GM12878 (cell line): Measurements from ENCODE around the gene ZC3H7B. TPM values are rescaled to one million over a fixed set of nuclear protein-coding genes. Genes with fewer than 3 reads are reported as not detected.

Experiments used
- ATAC-seq: fragments of 200-7000 bp; cut with Tn5 transposase; 3 replicates; pipeline ENCODE4 v1.9.1; 2020; ENCODE audit warnings: mild to moderate bottlenecking, moderate library complexity
- BruUV-seq: library from RNA; stranded (reverse); fragments of 400-500 nt; replicated peaks from 2 replicates; lab custom pipeline; 2021; lab: Mats Ljungman, UMichigan
- CTCF ChIA-PET: fragments of 300-600 bp; sonication (Branson Sonifier 250); formaldehyde crosslinking; extraction: SDS; loops from one replicate; lab custom pipeline; 2021; ENCODE audit warnings: inconsistent platforms; lab: Yijun Ruan, JAX
- POLR2A ChIA-PET: fragments of 350-600 bp; formaldehyde crosslinking; extraction: SDS; loops from one replicate; lab custom pipeline; 2021; ENCODE audit warnings: inconsistent platforms; lab: Charles Lee
- RAD21 ChIA-PET: fragments of 300-600 bp; sonication (Branson Sonifier 250); formaldehyde crosslinking; loops from one replicate; lab custom pipeline; 2023; ENCODE audit warnings: antibody characterized with exemption; ENCODE audit not compliant: unreplicated experiment; lab: Charles Lee
- SMC1A ChIA-PET: fragments of 300-600 bp; sonication (Branson Sonifier 250); formaldehyde crosslinking; loops from one replicate; lab custom pipeline; 2023; ENCODE audit not compliant: unreplicated experiment, uncharacterized antibody; lab: Charles Lee
- DNase-seq: peaks from one replicate; pipeline ENCODE4 v3.0.0-alpha.2; 2011; ENCODE audit warnings: low read depth, low spot score
- FAIRE-seq: peaks from 3 replicates; lab custom pipeline; 2011; peaks lifted over from hg19 to GRCh38; lab: Jason Lieb, UNC
- H2AFZ ChIP-seq: 2 replicates; pipeline ENCODE4 v1.6.0; 2011; ENCODE audit warnings: low read depth, low read length, control low read depth; ENCODE audit not compliant: control insufficient read depth
- H3K27ac ChIP-seq: 2 replicates; pipeline ENCODE4 v1.5.1; 2011; ENCODE audit warnings: control low read depth; ENCODE audit not compliant: control insufficient read depth, insufficient read depth
- H3K27me3 ChIP-seq, 2 experiments: replicated peaks in 1 of 2; 2 replicates each; pipeline versions ENCODE4 v1.6.0 to v1.6.1; 2011; ENCODE audit warnings: low read length in 1 of 2; ENCODE audit not compliant: control insufficient read depth in 2 of 2, insufficient read depth in 2 of 2
- H3K36me3 ChIP-seq, 2 experiments: 2 replicates each; pipeline ENCODE4 v1.5.1; 2011; ENCODE audit warnings: low read length in 1 of 2; ENCODE audit not compliant: control insufficient read depth in 2 of 2, insufficient read depth in 2 of 2
- H3K4me1 ChIP-seq: 2 replicates; pipeline ENCODE4 v1.6.1; 2011; ENCODE audit warnings: mild to moderate bottlenecking, low read length, moderate library complexity, mixed read lengths; ENCODE audit not compliant: control insufficient read depth, insufficient read depth
- H3K4me2 ChIP-seq: 2 replicates; pipeline ENCODE4 v1.6.0; 2011; ENCODE audit warnings: control low read depth; ENCODE audit not compliant: control insufficient read depth, insufficient read depth
- H3K4me3 ChIP-seq: fragments of 200-600 bp; sonication (generic); 2 replicates; pipeline ENCODE4 v1.5.1; 2016
- H3K79me2 ChIP-seq: 2 replicates; pipeline ENCODE4 v1.6.0; 2011; ENCODE audit warnings: low read length; ENCODE audit not compliant: control insufficient read depth, insufficient read depth
- H3K9ac ChIP-seq: 2 replicates; pipeline ENCODE4 v1.8.0; 2011; ENCODE audit warnings: low read length, control low read depth, mixed read lengths; ENCODE audit not compliant: control insufficient read depth, insufficient read depth
- H3K9me3 ChIP-seq: replicated peaks from 3 replicates; pipeline ENCODE4 v1.5.1; 2011; ENCODE audit warnings: mild to moderate bottlenecking, low read length; ENCODE audit not compliant: control insufficient read depth, insufficient read depth
- H4K20me1 ChIP-seq: 2 replicates; pipeline ENCODE4 v1.6.0; 2011; ENCODE audit not compliant: control insufficient read depth, insufficient read depth
- BRCA1 ChIP-seq: IDR thresholded peaks from 2 replicates; pipeline ENCODE4 v1.6.1; 2011; ENCODE audit warnings: low read depth, low read length, improper control_type of control experiment
- CBFB ChIP-seq: IDR thresholded peaks from 2 replicates; pipeline ENCODE4 v1.6.1; 2016; ENCODE audit warnings: antibody characterized with exemption, low read depth
- CREB1 ChIP-seq: IDR thresholded peaks from 2 replicates; pipeline ENCODE4 v1.6.1; 2012; ENCODE audit warnings: low read depth, mild to moderate bottlenecking, inconsistent platforms
- E4F1 ChIP-seq: fragments of 450-650 bp; IDR thresholded peaks from 2 replicates; pipeline ENCODE4 v1.6.1; 2018; ENCODE audit warnings: borderline replicate concordance, mild to moderate bottlenecking; ENCODE audit not compliant: partially characterized antibody
- FOS ChIP-seq: IDR thresholded peaks from 3 replicates; pipeline ENCODE4 v1.6.1; 2011; ENCODE audit warnings: borderline replicate concordance; ENCODE audit not compliant: insufficient read length; ENCODE audit errors: extremely low read depth
- JUND ChIP-seq: IDR thresholded peaks from 2 replicates; pipeline ENCODE4 v1.6.1; 2012; ENCODE audit warnings: low read depth, mild to moderate bottlenecking, low read length, improper control_type of control experiment, moderate library complexity
- MTA2 ChIP-seq: fragments of 450-650 bp; IDR thresholded peaks from 2 replicates; pipeline ENCODE4 v1.6.1; 2016; ENCODE audit warnings: low read depth, mild to moderate bottlenecking, moderate library complexity
- MXI1 ChIP-seq: fragments of 150-350 bp; IDR thresholded peaks from 2 replicates; pipeline ENCODE4 v1.6.1; 2011; ENCODE audit warnings: low read depth, mild to moderate bottlenecking, inconsistent platforms, low read length, improper control_type of control experiment
- NBN ChIP-seq: fragments of 450-650 bp; IDR thresholded peaks from 2 replicates; pipeline ENCODE4 v1.6.1; 2016
- NR2C1 ChIP-seq: fragments of 450-650 bp; IDR thresholded peaks from 2 replicates; pipeline ENCODE4 v1.6.1; 2017; ENCODE audit warnings: antibody characterized with exemption, mild to moderate bottlenecking, moderate library complexity
- PBX3 ChIP-seq: IDR thresholded peaks from 2 replicates; pipeline ENCODE4 v1.6.1; 2011; ENCODE audit warnings: mild to moderate bottlenecking, low read depth, low read length, moderate library complexity; ENCODE audit not compliant: insufficient replicate concordance
- POLR2AphosphoS5 ChIP-seq: IDR thresholded peaks from 2 replicates; pipeline ENCODE4 v1.6.1; 2011; ENCODE audit warnings: mild to moderate bottlenecking, low read length, inconsistent platforms
- RAD51 ChIP-seq: fragments of 450-650 bp; IDR thresholded peaks from 2 replicates; pipeline ENCODE4 v1.6.1; 2016; ENCODE audit warnings: moderate library complexity, mild to moderate bottlenecking, inconsistent platforms
- RELA ChIP-seq: fragments of 450-650 bp; IDR thresholded peaks from 2 replicates; pipeline ENCODE4 v1.8.0; 2014; ENCODE audit warnings: borderline replicate concordance; ENCODE audit not compliant: partially characterized antibody
- SMC3 ChIP-seq: IDR thresholded peaks from 2 replicates; pipeline ENCODE4 v1.6.1; 2011; ENCODE audit warnings: low read length, improper control_type of control experiment, borderline replicate concordance
- STAT3 ChIP-seq: IDR thresholded peaks from 2 replicates; pipeline ENCODE4 v1.6.1; 2011; ENCODE audit warnings: low read depth, low read length, improper control_type of control experiment
- ZNF274 ChIP-seq: IDR thresholded peaks from one replicate; pipeline ENCODE4 v1.8.0; 2011; ENCODE audit not compliant: insufficient read length, insufficient read depth
- WGBS: methylation state at CpG from one replicate; pipeline ENCODE4 v1.1.6; 2016; ENCODE audit warnings: low lambda C conversion rate; ENCODE audit not compliant: insufficient replicate concordance, insufficient coverage; ENCODE audit errors: missing lambda C conversion rate; 5-methylcytosine and 5-hydroxymethylcytosine counted together
- in situ Hi-C: fragments of 300-500 bp; cut with MboI; formaldehyde crosslinking; loops from 9 replicates; pipeline ENCODE4 v1.14.3; 2018; ENCODE audit warnings: mixed read lengths
- intact Hi-C: fragments of 100-400 bp; cut with micrococcal nuclease; formaldehyde crosslinking; loops from one replicate; pipeline ENCODE4 v1.14.2; 2022; ENCODE audit not compliant: unreplicated experiment
- polyA plus RNA-seq, 11 experiments: library from polyadenylated mRNA; depleted of rRNA in 4 of 11; unstranded in 6 of 11; stranded (reverse) in 5 of 11; fragments of >200 nt; fragmentation: Nextera tagmentation in 4 of 11; fragmentation: Illumina TruSeq in 1 of 11; extraction: Ambion mirVana in 4 of 11; extraction: Trizol in 1 of 11; gene quantifications; 1 replicate in 1 of 11; 2 replicates in 10 of 11; pipeline versions ENCODE4 v1.2.1 to v1.2.3, GENCODE V29; 2011 to 2016; ENCODE audit warnings: inconsistent platforms in 2 of 11, missing spikeins in 2 of 11, low read depth in 1 of 11
- total RNA-seq, 4 experiments: library from RNA; depleted of rRNA in 3 of 4; stranded (reverse); fragments of >200 nt in 3 of 4; fragmentation: Illumina TruSeq in 1 of 4; extraction: Trizol in 1 of 4; gene quantifications; 2 replicates each; pipeline versions ENCODE4 v1.2.1 to v1.2.3, GENCODE V29; 2013 to 2021
- TF ChIP-seq, protein P1 (sequence below): fragments of 450-650 bp; IDR thresholded peaks from 2 replicates; pipeline ENCODE4 v1.6.1; 2018; ENCODE audit warnings: mild to moderate bottlenecking, low read depth, moderate library complexity; ENCODE audit not compliant: partially characterized antibody

ZC3H7B gene
- total and polyA plus RNA-seq, 10 of the 15 experiments (the other 5 are each of a cell fraction or from before 2014, with no cell fraction given): 0.26 to 52.3 (median 22.4) TPM

DNA sequence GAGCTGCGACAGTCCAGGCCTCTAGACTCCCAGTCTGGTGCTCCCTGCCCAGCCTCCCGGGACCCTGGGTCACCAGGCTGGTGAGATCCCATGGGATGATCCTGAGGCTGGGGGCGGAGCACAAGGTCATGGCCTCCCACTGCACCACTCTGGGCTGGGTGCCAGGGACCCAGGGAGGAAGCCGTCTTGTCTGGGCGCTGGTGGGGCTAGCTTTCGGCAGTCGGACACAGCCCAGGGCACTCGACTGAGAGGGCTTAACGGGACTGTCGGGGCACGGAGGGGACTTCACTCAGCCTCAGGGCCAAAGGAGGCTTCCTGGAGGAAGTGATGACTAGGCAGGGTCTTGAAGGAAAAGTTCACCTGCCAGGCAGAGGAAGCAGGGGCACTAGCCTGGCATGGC, 39.0 kb downstream of the ZC3H7B start:
- SMC1A ChIA-PET: no interaction called here
- Histone ChIP-seq H3K27ac (no peak overlapping the region), H4K20me1 (no peaks in the 10 kb centered on the region), H2AFZ (no peak overlapping the region), H3K9me3 (no peaks in the 10 kb centered on the region), H3K4me1 (no peaks in the 10 kb centered on the region), H3K9ac (no peak overlapping the region), H3K4me2 (no peak overlapping the region), H3K27me3 (no peaks in the 10 kb centered on the region), H3K4me3 (no peak overlapping the region), H3K79me2 (no peaks in the 10 kb centered on the region), H3K36me3 (peaks cover 12 to 26% of the 10 kb centered on the region in 2 experiments; a peak in 3 of 4 replicates)
- no TSS peak for BruUV-seq
- POLR2A ChIA-PET: no interaction called here
- intact Hi-C loops (no loop called here), in situ Hi-C loops (no loop called here)
- CTCF ChIA-PET: no interaction called here
- RAD21 ChIA-PET: no interaction called here
- FAIRE-seq (no peak), DNase-seq (no peak), ATAC-seq (no peak)
- 100% methylated on average over 11 of the region's 11 CpGs for WGBS
- no peak for TF ChIP-seq NBN
- no peak for TF ChIP-seq SMC3
- no peak for TF ChIP-seq STAT3
- TF ChIP-seq RAD51: no peak
- TF ChIP-seq E4F1: no peak
- no peak for TF ChIP-seq NR2C1
- no peak for TF ChIP-seq RELA
- TF ChIP-seq JUND: no peak
- TF ChIP-seq MTA2: no peak
- no peak for TF ChIP-seq CREB1
- no peak for TF ChIP-seq ZNF274
- no peak for TF ChIP-seq POLR2AphosphoS5
- TF ChIP-seq BRCA1: no peak
- no peak for TF ChIP-seq MXI1
- TF ChIP-seq, protein P1, sequence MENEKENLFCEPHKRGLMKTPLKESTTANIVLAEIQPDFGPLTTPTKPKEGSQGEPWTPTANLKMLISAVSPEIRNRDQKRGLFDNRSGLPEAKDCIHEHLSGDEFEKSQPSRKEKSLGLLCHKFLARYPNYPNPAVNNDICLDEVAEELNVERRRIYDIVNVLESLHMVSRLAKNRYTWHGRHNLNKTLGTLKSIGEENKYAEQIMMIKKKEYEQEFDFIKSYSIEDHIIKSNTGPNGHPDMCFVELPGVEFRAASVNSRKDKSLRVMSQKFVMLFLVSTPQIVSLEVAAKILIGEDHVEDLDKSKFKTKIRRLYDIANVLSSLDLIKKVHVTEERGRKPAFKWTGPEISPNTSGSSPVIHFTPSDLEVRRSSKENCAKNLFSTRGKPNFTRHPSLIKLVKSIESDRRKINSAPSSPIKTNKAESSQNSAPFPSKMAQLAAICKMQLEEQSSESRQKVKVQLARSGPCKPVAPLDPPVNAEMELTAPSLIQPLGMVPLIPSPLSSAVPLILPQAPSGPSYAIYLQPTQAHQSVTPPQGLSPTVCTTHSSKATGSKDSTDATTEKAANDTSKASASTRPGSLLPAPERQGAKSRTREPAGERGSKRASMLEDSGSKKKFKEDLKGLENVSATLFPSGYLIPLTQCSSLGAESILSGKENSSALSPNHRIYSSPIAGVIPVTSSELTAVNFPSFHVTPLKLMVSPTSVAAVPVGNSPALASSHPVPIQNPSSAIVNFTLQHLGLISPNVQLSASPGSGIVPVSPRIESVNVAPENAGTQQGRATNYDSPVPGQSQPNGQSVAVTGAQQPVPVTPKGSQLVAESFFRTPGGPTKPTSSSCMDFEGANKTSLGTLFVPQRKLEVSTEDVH: no peak
- no peak for TF ChIP-seq FOS
- no peak for TF ChIP-seq CBFB
- no peak for TF ChIP-seq PBX3
